ENCODE data around the gene POR. TPM values are rescaled to one million over a fixed set of nuclear protein-coding genes. Genes with fewer than 3 reads are reported as not detected.
A peak's percentile ranks its signal among the peaks of the same experiment; 100 is the strongest.
"Not testable (repeated sequence)": the region's sequence is repeated elsewhere in the genome, so short reads cannot be mapped to it uniquely, and the experiment has no call there.

The POR gene
- total and polyA plus RNA-seq, 10 donors = 49.1 to 170 (median 117) TPM

DNA sequence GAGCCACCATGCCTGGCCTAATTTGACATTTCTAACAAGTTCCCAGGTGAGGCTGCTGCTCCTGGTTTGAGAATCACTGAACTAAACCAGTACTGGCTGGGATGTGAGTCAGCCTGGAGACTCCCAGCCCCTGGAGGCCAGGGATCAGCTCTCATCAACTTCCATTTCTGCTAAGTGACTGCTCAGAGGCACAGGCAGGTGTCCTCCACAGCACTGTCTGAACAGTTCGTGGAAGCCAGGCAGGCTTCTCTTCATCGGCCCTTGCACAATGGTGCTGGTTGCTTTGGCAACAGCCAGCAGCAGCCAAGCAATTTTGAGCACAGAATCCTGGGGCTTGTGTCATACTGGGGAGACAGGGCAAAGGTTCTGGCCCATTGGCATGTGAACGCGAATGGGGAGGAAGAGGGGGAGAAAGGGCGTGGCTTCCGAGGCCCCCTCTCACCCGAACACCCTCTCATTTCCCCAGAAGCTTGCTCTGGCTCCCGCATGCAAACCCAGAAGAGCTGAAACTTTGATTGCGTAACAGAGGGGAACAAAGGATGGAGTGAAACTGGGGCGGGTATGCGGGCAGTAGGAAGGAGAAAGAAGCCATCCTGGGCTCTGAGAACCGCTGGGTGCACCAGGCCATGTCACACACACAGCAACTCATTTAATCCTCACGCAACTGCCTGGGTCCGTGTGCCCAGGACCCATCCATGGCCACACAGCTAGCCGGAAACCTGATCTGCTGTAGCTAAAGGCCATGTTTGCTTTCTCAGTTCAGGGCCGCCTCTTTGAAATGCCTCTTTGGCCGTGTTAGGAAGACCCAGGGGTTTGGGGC, 9.0 kb upstream of the POR start:
- 33 to 53% (median 45%) methylated on average over 17 of the region's 17 CpGs for WGBS, 5 donors
- intact Hi-C loops (cut with DNase I; ENCODE audit: low total_unique reads) = no loop called here
- H3K27ac ChIP-seq = peak overlapping the region in 6 of 8 donors; percentile 1 to 71 (median 48)
- H3K9me3 ChIP-seq = no peaks in the 10 kb centered on the region
- no peak overlapping the region for H3K4me3 ChIP-seq
- TF ChIP-seq, protein P1, sequence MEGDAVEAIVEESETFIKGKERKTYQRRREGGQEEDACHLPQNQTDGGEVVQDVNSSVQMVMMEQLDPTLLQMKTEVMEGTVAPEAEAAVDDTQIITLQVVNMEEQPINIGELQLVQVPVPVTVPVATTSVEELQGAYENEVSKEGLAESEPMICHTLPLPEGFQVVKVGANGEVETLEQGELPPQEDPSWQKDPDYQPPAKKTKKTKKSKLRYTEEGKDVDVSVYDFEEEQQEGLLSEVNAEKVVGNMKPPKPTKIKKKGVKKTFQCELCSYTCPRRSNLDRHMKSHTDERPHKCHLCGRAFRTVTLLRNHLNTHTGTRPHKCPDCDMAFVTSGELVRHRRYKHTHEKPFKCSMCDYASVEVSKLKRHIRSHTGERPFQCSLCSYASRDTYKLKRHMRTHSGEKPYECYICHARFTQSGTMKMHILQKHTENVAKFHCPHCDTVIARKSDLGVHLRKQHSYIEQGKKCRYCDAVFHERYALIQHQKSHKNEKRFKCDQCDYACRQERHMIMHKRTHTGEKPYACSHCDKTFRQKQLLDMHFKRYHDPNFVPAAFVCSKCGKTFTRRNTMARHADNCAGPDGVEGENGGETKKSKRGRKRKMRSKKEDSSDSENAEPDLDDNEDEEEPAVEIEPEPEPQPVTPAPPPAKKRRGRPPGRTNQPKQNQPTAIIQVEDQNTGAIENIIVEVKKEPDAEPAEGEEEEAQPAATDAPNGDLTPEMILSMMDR (IDR thresholded peaks at IDR 0.05 in 8 of 11, conservative IDR thresholded peaks at IDR 0.05 in 3 of 11) = no peak
- peak in 2 of 3 donors; percentile 9 to 46 for TF ChIP-seq POLR2AphosphoS5 (IDR thresholded peaks at IDR 0.05)
- TF ChIP-seq POLR2A (IDR thresholded peaks at IDR 0.05) = no peak
- H3K4me1 ChIP-seq = peaks cover 0 to 23% (median 8%) of the 10 kb centered on the region in 6 donors
- H3K27me3 ChIP-seq (replicated peaks in 1 of 7) = no peaks in the 10 kb centered on the region
- DNase-seq = peak; percentile 81
- H3K36me3 ChIP-seq = no peaks in the 10 kb centered on the region

DNA sequence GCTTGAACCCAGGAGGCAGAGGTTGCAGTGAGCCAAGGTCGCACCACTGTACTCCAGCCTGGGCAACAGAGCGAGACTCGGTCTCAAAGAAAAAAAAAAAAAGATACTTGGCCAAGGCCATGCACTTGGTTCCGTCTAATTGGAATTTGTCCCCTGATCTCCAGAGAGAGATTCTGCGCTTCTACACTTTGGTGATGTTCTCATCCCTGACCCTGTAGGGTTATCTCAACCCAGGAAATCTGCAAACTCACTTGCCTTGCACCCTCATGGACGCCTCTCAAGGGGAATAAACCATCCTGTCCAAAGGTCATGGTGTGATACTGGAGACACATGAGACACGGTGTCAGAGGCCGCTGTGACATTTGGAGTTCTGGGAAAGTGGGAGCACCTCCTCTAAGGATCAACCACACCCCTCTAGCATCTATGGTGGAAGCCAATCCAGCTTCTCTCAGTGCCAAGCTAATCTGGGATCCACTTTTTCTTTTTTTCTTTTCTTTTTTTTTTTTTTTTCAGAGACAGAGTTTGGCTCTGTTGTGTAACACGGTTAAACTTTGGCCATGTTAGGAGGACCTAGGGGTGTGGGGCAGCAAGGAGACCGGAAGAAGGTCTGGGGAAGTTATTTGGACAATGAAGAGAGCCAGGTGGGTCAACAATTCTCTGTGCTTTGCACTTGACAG, 7.8 kb upstream of the POR start:
- DNase-seq = no peak
- H3K4me1 ChIP-seq = peaks cover 0 to 23% (median 8%) of the 10 kb centered on the region in 6 donors
- TF ChIP-seq POLR2A (IDR thresholded peaks at IDR 0.05) = no peak
- no peak for TF ChIP-seq POLR2AphosphoS5 (IDR thresholded peaks at IDR 0.05)
- TF ChIP-seq, protein P1 (IDR thresholded peaks at IDR 0.05 in 8 of 11, conservative IDR thresholded peaks at IDR 0.05 in 3 of 11) = no peak
- 68 to 83% (median 73%) methylated on average over 10 of the region's 10 CpGs for WGBS, 5 donors
- H3K9me3 ChIP-seq = no peaks in the 10 kb centered on the region
- no peaks in the 10 kb centered on the region for H3K36me3 ChIP-seq
- no peak overlapping the region for H3K4me3 ChIP-seq
- intact Hi-C loops (cut with DNase I; ENCODE audit: low total_unique reads) = no loop called here
- H3K27ac ChIP-seq = no peak overlapping the region
- H3K27me3 ChIP-seq (replicated peaks in 1 of 7) = no peaks in the 10 kb centered on the region

DNA sequence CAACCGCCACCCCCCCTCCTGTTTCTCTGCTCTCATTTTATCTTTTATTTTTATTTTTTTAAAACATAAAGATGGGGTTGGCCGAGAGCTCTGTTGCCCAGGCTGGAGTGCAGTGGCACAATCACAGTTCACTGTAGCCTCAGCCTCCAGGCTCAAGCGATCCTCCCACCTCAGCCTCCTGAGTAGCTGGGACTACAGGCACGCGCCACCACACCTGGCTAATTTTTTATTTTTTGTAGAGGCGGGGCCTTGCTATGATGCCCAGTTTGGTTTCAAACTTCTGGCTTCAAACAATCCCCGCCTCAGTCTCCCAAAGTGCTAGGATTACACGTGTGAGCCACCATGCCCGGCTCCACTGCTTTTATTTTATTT, 7.3 kb upstream of the POR start:
- H3K4me1 ChIP-seq = peaks cover 0 to 23% (median 8%) of the 10 kb centered on the region in 6 donors
- H3K27me3 ChIP-seq (replicated peaks in 1 of 7); H3K27ac ChIP-seq; H3K36me3 ChIP-seq; H3K4me3 ChIP-seq; DNase-seq; H3K9me3 ChIP-seq; intact Hi-C loops (cut with DNase I; ENCODE audit: low total_unique reads): not testable (repeated sequence)
- 89 to 96% (median 93%) methylated on average over 9 of the region's 9 CpGs for WGBS, 5 donors

DNA sequence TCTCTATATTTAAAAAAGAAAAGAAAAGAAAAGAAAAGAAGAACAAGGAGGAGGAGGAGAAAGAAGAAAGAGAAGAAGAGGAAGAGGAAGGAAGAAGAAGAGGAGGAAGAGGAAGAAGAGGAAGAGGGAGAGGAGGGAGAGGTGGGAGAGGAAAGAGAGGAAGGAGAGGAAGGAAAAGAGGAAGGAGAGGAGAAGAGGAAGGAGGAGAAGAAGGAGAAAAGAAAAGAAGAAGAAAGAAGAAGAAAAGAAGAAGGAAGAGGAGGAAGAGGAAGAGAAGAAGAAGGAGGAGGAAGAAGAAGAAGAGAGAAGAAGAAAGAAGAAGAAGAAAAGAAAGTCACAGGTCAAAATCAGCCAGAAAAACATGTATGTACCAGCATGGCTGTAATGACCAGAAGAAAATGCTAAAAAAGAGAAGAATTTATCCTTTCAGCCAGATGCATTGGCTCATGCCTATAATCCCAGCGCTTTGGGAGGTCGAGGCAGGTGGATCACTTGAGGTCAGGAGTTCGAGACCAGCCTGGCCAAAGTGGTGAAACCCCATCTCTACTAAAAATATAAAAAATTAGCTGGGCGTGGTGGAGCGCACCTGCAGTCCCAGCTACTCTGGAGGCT, 5.3 kb upstream of the POR start:
- 88 to 93% (median 90%) methylated on average over 5 of the region's 5 CpGs for WGBS, 5 donors
- Histone ChIP-seq H3K4me3 (no peak overlapping the region), H3K9me3 (no peaks in the 10 kb centered on the region)

DNA sequence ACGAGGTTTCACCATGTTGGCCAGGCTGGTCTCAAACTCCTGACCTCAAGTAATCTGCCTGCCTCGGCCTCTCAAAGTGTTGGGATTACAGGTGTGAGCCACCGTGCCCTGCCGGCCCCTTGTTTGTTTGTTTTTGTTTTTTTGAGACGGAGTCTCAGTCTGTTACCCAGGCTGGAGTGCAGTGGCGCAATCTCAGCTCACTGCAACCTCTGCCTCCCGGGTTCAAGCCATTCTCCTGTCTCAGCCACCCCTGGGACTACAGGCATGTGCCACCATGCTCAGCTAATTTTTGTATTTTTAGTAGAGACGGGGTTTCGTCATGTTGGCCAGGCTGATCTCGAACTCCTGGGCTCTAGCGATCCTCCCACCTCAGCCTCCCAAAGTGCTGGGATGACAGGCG, 3.8 kb upstream of the POR start:
- H3K36me3 ChIP-seq; DNase-seq; intact Hi-C loops (cut with DNase I; ENCODE audit: low total_unique reads); H3K4me3 ChIP-seq; H3K27me3 ChIP-seq (replicated peaks in 1 of 7); H3K9me3 ChIP-seq; H3K27ac ChIP-seq: not testable (repeated sequence)
- WGBS, 5 donors = 81 to 88% (median 84%) methylated on average over 12 of the region's 12 CpGs
- H3K4me1 ChIP-seq = peaks cover 7 to 32% (median 20%) of the 10 kb centered on the region in 6 donors

More for the DNA sequence above, 5.3 kb upstream of the POR start:
- intact Hi-C loops (cut with DNase I; ENCODE audit: low total_unique reads) = no loop called here
- H3K36me3 ChIP-seq = no peaks in the 10 kb centered on the region
- no peak for DNase-seq
- no peaks in the 10 kb centered on the region for H3K27me3 ChIP-seq (replicated peaks in 1 of 7)
- H3K27ac ChIP-seq = peak overlapping the region in 1 of 8 donors; percentile 13
- TF ChIP-seq POLR2AphosphoS5 (IDR thresholded peaks at IDR 0.05) = no peak
- TF ChIP-seq, protein P1 (IDR thresholded peaks at IDR 0.05 in 8 of 11, conservative IDR thresholded peaks at IDR 0.05 in 3 of 11) = no peak
- no peak for TF ChIP-seq POLR2A (IDR thresholded peaks at IDR 0.05)
- H3K4me1 ChIP-seq = peaks cover 3 to 34% (median 15%) of the 10 kb centered on the region in 6 donors
